Activated CD8-positive, alpha-beta memory T cell treated with anti-CD3 and anti-CD28 coated beads for 24 hours (primary cell): ENCODE data around the gene CMA1.

Experiments used
- DNase-seq: peaks from one replicate; pipeline ENCODE4 v3.0.0-alpha.2; 2020

Gene CMA1

GRCh38 chr14:24465368-24465767 lies 42.7 kb downstream of the CMA1 start:
- DNase-seq = no peak

GRCh38 chr14:24463884-24464785 lies 43.9 kb downstream of the CMA1 start:
- no peak for DNase-seq

- DNase-seq = no peak
Measured at GRCh38 chr14:24463017-24463883, 44.8 kb downstream of the CMA1 start.

GRCh38 chr14:24461336-24461735 lies 46.7 kb downstream of the CMA1 start:
- DNase-seq = no peak

GRCh38 chr14:24459331-24459730 lies 48.7 kb downstream of the CMA1 start:
- no peak for DNase-seq

- no peak for DNase-seq
Measured at GRCh38 chr14:24458736-24459135, 49.3 kb downstream of the CMA1 start.

- no peak for DNase-seq
Measured at GRCh38 chr14:24456980-24457379, 51.1 kb downstream of the CMA1 start.
